Measurements from ENCODE around the gene APEX1. TPM values are rescaled to one million over a fixed set of nuclear protein-coding genes. Genes with fewer than 3 reads are reported as not detected.

The APEX1 gene
- total and polyA plus RNA-seq, 2 of the 8 experiments (the other 6 are each of a cell fraction or from before 2014, with no cell fraction given): 384 to 700 TPM

DNA sequence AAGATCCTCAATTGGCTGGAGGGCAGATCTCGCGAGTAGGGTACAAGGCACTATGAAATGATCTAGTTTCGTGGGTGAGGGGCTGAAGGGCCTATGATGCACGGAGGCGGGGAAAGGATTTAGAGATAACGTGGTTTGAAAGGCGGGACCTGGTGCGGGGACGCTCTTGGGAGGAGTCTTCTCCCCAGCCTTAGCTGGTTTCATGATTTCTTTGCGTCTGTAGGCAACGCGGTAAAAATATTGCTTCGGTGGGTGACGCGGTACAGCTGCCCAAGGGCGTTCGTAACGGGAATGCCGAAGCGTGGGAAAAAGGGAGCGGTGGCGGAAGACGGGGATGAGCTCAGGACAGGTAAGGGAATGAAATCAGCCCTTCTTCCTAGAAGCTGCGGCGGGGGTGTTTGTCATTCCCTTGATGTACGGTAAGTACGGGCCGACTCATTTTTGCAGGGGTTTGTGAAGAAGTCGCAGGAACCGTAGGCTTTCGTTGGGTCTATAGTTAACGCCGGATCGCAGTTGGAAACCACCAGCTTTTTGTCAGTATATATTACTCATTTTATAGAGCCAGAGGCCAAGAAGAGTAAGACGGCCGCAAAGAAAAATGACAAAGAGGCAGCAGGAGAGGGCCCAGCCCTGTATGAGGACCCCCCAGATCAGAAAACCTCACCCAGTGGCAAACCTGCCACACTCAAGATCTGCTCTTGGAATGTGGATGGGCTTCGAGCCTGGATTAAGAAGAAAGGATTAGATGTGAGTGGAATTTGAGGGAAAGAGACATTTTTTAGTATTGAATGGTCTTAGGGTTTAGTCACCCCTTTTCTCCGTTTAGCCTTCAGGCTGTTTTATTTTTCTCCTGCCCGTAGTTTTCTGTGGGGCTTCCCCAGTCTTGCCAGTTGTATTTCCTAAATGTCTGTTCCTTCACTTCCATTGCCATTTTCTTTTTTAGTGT lies 602 bp downstream of the APEX1 start (continued):
- TF ChIP-seq CHD2 (IDR thresholded peaks at IDR 0.05; ENCODE audit: low read length): peak; percentile 71; the same call in 1 of the 2 replicates
